HAP-1 (cell line): ENCODE measurements around the gene FBH1.
A peak's percentile ranks its signal among the peaks of the same experiment; 100 is the strongest.
"Not testable (repeated sequence)": the region's sequence is repeated elsewhere in the genome, so short reads cannot be mapped to it uniquely, and the experiment has no call there.

Experiments used
- DNase-seq, 2 experiments: peaks; one replicate each; pipeline ENCODE4 v3.0.0-alpha.2; 2016 to 2020; ENCODE audit warnings: low spot score in 2 of 2
- H3K27me3 ChIP-seq: fragments of 250-450 bp; sonication (Bioruptor Pico); 2 replicates; pipeline ENCODE4 v1.5.1; 2020; ENCODE audit warnings: low read depth, mild to moderate bottlenecking, moderate library complexity
- H3K36me3 ChIP-seq: fragments of 250-450 bp; sonication (Bioruptor Pico); replicated peaks from 2 replicates; pipeline ENCODE4 v1.5.1; 2020; ENCODE audit warnings: mild to moderate bottlenecking
- H3K4me1 ChIP-seq: fragments of 250-450 bp; sonication (Bioruptor Pico); 2 replicates; pipeline ENCODE4 v1.5.1; 2020; ENCODE audit warnings: mild to moderate bottlenecking
- H3K4me3 ChIP-seq: fragments of 250-450 bp; sonication (Bioruptor Pico); 2 replicates; pipeline ENCODE4 v1.5.1; 2020; ENCODE audit warnings: mild to moderate bottlenecking, moderate library complexity
- H3K9me3 ChIP-seq: fragments of 250-450 bp; sonication (Bioruptor Pico); 2 replicates; pipeline ENCODE4 v1.5.1; 2020; ENCODE audit warnings: mild to moderate bottlenecking, moderate library complexity
- in situ Hi-C: fragments of 300-500 bp; cut with MboI; formaldehyde crosslinking; loops from 3 replicates; pipeline ENCODE4 v1.14.3; 2020; ENCODE audit warnings: low sequenced_read_pairs, inconsistent platforms, mixed read lengths

Gene FBH1

DNA sequence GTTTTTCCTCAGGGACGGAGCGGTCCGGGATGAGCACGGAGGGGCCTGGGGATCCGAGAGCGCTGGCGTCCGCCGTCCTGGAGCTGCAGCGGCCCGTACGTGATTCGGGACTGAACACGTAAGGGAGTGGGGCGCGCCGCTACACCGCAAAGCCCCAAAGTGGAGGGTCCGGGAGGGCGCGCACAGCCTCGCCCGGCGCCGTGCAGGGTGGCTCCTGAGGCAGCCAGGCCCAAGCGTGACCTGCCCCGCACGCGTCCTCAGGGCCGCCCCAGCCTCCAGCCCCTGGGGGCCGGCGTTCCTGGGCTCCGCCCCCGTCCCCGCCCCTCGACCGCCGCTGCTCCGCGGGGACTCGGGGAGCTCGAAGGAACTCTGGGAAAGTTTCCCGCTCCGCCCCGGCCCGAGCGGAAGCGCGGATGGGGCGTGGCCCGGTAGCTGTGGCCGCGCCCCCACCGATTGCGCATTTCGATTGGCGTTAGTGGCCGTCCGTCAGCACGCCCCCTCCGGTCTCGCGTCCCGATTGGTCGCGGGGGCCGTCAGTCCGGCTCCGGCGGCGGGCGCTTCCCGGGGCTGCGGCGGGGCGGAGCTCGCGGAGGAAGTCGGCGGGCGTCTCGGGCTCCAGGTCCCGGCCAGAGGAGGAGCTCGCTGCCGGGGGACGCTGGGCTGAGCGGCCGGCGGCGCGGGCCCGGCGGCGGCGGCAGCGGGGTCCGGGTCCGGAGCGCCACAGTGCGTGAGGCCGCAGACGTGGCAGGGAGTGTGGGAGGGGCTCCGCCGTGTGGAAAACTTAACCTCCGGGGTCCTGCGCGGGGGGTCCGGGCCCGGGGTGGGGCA lies at the start of gene FBH1, which contains the start of gene ANKRD16:
Gene FBH1 (plus strand): TSS at position 620 of the 828 bp plus-strand sequence. CDS start 103 bp downstream, at position 723.
Gene ANKRD16 (minus strand): TSS at position 270 of the 828 bp plus-strand sequence. CDS start 539 bp downstream, outside the sequence.
- Histone ChIP-seq H3K27me3 (no peaks in the 10 kb centered on the region), H3K4me3 (peak within 1 kb of the TSS; percentile 92), H3K9me3 (no peaks in the 10 kb centered on the region), H3K36me3 (peaks cover 38% of the 10 kb centered on the region), H3K4me1 (peaks cover 19% of the 10 kb centered on the region)
- peak; percentile 91 to 98 for DNase-seq
- in situ Hi-C loops = no loop called here

DNA sequence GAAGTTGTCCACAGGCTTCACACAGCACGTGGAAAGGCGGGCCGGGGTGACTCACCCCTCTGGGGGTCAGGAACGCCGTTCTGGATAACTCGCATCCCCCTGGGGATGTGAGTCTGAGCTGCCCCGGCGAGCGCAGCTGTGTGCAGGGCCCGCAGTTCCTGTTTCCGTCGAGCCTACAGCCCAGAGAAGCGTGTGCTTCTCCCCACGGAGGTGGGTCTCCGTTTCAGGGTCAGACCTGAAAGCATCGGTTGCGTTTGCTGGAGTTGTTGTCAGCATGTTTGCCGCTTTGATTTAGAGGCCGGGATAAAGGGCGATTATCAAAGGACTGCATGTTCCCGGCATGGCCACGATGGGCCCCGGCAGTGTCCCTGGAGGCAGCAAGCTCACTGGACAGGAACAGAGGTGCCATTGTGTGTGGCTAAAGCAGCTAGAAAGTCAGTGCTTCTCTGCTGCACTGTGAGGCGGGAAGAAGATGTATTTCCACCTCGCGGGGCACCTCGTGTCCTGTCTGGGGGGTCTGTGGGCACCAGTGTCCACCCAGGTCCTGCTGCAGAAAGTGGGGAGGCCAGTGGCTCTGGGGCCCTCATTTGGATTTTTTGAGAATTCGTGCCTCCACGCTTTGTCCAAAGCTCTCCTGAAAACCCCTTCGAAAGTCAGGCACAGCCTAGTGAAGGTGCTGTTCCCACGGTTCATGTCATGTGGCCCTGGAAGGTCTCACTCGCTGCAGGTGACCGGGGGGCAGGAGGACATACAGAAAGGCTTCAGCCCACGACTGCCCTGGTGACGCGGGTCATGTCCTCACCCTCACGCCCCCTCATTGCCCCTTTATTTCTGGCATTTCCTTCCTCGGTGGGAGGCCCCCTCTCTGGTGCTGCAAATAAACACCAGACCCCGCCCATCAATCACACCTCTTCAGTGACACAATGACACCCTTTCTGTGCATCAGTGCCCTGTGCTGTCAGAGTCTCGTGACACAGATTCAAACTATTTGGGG lies 49.4 kb upstream of the FBH1 start:
- DNase-seq = peak in 1 of 2 experiments; percentile 24
- H3K36me3 ChIP-seq = no peaks in the 10 kb centered on the region
- in situ Hi-C loops = no loop called here
- H3K27me3 ChIP-seq = no peaks in the 10 kb centered on the region
- no peaks in the 10 kb centered on the region for H3K4me1 ChIP-seq
- no peak overlapping the region for H3K4me3 ChIP-seq
- no peaks in the 10 kb centered on the region for H3K9me3 ChIP-seq

DNA sequence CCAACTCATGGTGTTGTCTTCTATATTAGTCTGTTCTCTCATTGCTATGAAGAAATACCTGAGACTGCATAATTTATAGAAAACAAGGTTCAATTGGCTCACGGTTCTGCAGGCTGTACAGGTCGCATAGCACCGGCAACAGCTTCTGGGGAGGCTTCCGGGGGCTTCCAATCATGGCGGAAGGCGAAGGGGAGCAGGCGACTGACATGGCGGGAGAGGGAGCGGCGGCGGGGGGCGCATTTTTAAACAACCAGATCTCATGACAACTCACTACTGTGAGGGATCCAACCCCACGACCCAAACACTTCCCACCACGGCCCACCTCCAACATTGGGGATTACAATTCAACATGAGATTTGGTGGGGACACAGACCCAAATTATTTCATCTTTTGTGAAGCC lies 48.1 kb upstream of the FBH1 start:
- no peaks in the 10 kb centered on the region for H3K36me3 ChIP-seq
- H3K4me1 ChIP-seq = peaks cover 4% of the 10 kb centered on the region; the same call in 1 of the 2 replicates
- in situ Hi-C loops = no loop called here
- no peaks in the 10 kb centered on the region for H3K9me3 ChIP-seq
- H3K27me3 ChIP-seq = no peaks in the 10 kb centered on the region
- DNase-seq = no peak
- H3K4me3 ChIP-seq = no peak overlapping the region

DNA sequence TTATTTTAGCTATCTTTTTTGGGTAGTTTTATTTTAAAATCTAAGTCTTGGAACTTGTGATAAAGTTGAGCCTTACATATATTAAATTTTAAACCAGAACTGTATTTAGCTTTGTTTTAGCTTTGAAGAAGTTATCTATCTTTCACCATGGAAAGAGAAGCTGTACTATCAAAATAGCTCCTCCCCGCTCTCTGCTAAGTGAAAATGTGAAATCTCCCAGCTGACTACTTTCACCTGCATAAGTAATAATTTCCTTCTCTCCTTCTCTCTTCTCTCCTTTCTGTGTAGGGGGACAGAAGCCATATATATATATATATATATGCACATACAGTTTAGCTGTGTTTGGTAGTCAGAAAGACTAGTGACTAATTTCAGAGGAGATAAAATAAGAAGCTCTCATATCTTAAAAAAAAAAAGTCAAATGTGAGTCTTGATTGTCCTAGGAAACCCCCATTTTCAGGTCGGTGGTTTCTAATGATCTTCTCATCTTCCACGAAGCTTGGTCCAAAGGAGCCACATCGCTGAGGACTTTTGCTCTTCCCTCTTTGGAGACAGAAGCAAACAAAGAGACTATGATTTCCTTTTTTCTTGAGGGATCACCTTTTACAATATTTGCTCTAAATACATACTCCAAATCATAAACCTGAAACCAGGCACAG lies 46.2 kb upstream of the FBH1 start:
- no peaks in the 10 kb centered on the region for H3K36me3 ChIP-seq
- no peak for DNase-seq
- H3K27me3 ChIP-seq = no peaks in the 10 kb centered on the region
- no peaks in the 10 kb centered on the region for H3K9me3 ChIP-seq
- H3K4me1 ChIP-seq = peaks cover 4% of the 10 kb centered on the region; the same call in 1 of the 2 replicates
- in situ Hi-C loops = no loop called here
- H3K4me3 ChIP-seq = no peak overlapping the region

DNA sequence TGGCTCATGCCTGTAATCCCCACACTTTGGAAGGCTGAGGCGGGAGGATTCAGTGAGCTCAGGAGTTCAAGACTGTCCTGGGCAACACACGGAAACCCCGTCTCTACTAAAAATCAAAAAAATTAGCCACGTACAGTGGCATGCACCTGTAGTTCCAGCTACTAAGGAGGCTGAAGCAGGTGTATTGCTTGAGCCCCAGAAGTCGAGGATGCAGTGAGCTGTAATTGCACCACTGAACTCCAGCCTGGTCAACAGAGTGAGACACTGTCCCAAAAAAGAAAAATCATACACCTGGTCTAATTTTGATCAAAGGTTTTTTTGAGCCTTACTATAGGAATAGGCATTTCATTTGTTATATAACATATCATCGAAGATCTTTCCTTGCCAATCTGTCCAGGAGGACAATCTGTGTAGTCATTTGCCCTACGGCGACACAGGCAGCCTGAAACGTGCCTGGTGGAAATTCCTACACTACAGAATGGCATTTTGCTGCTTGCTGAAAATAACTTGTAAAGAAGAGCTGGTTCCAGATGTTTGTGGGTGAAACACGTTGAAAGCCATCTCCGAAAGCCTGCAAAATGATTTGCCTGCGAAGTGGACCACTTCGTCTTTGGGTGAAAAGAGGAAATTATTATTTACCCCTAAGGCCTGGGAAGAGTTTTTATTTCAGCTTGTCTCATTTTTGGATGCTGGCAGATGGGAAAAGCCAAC lies 45.5 kb upstream of the FBH1 start:
- no peaks in the 10 kb centered on the region for H3K27me3 ChIP-seq
- H3K9me3 ChIP-seq = no peaks in the 10 kb centered on the region
- no peaks in the 10 kb centered on the region for H3K36me3 ChIP-seq
- H3K4me3 ChIP-seq = no peak overlapping the region
- no peak for DNase-seq
- in situ Hi-C loops = no loop called here
- H3K4me1 ChIP-seq = peaks cover 4% of the 10 kb centered on the region; the same call in 1 of the 2 replicates

DNA sequence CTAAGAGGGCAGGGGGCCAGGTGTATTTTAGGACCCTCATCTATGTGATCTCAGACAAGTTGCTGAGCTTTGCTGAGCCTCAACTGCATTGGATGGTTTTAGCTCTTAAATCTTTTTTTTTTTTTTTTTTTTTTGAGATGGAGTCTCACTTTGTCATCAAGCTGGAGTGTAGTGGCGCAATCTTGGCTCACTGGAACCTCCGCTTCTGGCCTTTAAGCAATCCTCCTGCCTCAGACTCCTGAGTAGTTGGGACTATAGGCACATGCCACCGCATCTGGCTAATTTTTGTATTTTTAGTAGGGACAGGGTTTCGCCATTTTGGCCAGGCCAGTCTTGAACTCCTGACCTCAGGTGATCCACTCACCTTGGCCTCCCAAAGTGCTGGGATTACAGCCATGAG lies 43.4 kb upstream of the FBH1 start:
- H3K4me3 ChIP-seq, H3K4me1 ChIP-seq, H3K36me3 ChIP-seq, H3K27me3 ChIP-seq, in situ Hi-C loops, H3K9me3 ChIP-seq, DNase-seq: not testable (repeated sequence)

DNA sequence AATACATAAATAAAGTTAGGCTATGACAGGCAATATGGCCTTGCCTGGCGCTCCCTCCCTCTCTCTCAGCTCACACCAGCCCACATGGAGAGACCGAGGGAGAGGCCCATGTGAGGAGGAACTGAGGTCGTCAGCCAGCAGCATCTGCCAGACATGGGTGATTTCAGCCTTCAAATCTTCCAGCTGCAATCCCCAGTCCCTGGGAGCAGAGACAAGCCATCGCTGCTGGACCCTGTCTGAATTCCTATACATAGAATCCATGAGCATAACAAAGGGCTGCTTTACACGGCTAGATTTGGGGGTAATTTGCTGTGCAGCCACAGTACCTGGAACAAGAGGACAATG lies 35.9 kb upstream of the FBH1 start:
- Histone ChIP-seq H3K4me3 (no peak overlapping the region), H3K4me1 (peaks cover 7% of the 10 kb centered on the region), H3K9me3 (no peaks in the 10 kb centered on the region), H3K27me3 (no peaks in the 10 kb centered on the region), H3K36me3 (no peaks in the 10 kb centered on the region)
- DNase-seq = peak; percentile 71 to 75
- in situ Hi-C loops = no loop called here

DNA sequence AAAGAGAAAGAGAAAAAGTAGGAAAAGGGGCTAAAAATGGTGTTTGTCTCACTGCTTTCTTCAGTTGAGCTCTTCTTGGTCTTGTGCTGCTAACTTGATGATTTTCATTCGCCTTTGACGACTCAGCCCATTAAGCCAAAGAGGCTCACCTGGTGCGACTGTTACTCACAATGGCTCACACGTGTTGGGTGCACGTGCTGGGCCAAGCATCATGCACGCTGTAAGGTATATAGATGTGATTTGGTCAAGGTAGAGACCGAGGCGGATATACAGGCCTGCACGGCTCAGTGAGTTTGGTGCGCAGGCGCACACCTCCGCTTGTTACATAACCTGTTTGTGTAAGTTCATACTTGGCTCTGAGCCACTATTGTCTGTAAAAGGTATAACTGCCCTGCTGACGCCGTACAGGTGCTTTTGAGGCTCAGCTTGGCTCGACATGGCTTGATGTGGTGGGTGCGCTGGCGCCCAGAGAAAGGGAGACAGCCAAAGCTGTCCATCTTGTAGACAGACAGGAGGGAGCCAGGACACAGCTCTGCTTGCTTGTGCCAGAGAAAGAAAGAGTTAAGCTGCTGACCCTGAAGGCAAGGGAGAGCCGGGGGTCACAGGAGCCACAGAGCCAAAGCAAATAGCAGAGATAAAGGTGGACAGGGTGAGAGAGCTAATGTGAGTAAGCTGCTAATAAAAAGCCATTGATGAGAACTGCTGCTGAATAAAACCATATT lies 33.9 kb upstream of the FBH1 start:
- Histone ChIP-seq H3K36me3 (no peaks in the 10 kb centered on the region), H3K27me3 (no peaks in the 10 kb centered on the region), H3K4me1 (peaks cover 7% of the 10 kb centered on the region), H3K9me3 (no peaks in the 10 kb centered on the region), H3K4me3 (no peak overlapping the region)
- no peak for DNase-seq
- in situ Hi-C loops = no loop called here

DNA sequence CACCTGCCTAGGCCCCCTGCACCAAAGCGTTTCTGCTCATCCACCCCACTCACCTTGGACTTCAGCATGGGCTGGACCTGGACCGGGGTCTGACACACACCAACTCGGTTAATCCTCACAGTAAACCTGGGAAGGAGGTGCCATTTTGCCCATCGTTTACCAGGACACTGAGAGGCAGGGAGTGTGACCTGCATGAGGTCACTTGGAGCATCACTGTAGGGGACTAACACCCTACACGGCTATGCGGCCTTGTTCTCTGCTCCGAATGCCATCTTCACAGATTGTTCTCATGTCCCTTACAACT lies 33.4 kb upstream of the FBH1 start:
- in situ Hi-C loops = no loop called here
- Histone ChIP-seq H3K27me3 (no peaks in the 10 kb centered on the region), H3K36me3 (no peaks in the 10 kb centered on the region), H3K4me1 (peaks cover 7% of the 10 kb centered on the region), H3K9me3 (no peaks in the 10 kb centered on the region), H3K4me3 (no peak overlapping the region)
- no peak for DNase-seq

DNA sequence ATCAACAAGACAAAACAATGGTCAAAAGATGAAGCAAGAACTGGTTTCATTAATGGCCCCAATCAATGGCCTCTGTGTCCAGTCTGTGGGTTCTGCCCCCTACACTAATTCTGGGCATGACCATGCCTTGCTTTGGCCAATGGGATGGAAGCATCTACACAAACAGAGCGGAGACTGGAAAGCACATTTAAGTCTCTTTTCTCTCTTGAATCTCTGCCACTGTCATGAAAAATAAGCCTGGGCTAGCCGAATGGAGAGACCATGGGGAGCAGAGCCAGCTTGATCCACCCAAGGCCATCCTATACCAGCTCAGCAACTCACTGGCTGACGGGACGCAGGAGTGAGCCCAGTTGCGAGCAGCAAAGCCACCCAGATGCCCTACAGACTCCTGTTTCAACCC lies 31.2 kb upstream of the FBH1 start:
- Histone ChIP-seq H3K27me3 (no peaks in the 10 kb centered on the region), H3K36me3 (no peaks in the 10 kb centered on the region), H3K4me3 (no peak overlapping the region), H3K4me1 (peaks cover 6% of the 10 kb centered on the region), H3K9me3 (no peaks in the 10 kb centered on the region)
- in situ Hi-C loops = no loop called here
- no peak for DNase-seq

DNA sequence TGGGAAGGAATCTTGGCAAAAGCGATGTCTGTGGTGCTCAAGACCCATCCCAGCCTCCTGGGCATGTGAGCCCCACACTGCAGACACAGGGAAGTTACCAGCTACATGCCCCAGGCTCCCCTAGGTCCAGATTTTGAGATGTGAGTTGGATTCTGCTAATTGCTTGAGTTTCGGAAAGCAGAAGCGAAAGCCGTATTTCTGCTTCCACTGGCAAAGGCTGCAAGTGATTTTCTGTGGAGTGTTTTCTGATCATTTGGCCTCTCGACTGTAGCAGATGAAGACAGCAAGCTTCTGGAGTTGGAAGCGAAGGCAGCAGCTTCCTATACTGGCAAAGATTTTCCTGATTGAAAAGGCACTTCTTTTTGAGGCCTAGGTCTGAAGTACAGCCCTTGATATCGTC lies 30.0 kb upstream of the FBH1 start:
- H3K4me3 ChIP-seq = no peak overlapping the region
- no peaks in the 10 kb centered on the region for H3K9me3 ChIP-seq
- H3K4me1 ChIP-seq = no peaks in the 10 kb centered on the region
- H3K36me3 ChIP-seq = no peaks in the 10 kb centered on the region
- in situ Hi-C loops = no loop called here
- no peaks in the 10 kb centered on the region for H3K27me3 ChIP-seq
- DNase-seq = no peak

DNA sequence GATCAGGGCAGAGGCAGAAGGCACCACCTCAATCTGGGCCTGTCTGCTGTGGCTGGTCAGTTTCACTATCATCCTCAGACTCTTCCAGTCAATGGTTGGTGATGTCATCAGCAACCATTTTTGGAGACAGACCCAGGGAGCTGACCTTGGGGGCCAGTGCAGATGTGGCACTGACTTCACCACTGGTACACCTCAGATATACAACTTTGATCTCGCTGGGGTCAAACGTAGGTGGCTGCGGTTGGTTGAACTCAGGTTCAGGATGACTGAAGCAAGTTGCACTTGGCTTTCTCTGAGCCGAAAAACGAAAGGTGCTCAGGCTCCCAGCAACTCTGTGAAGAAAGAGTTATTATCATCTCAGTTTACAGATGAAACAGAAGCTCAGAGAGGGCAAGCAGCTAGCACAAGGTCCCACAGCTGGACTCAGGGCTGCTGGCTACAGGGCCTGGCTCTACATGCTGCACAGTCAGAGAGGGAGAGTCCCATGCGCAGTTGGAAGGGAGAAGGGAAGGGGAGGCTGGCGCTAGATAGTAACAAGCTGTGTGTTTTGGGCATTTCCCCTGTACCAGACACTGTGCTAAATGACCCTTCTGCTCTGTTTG lies 27.6 kb upstream of the FBH1 start:
- Histone ChIP-seq H3K4me1 (no peaks in the 10 kb centered on the region), H3K36me3 (no peaks in the 10 kb centered on the region), H3K9me3 (no peaks in the 10 kb centered on the region), H3K27me3 (no peaks in the 10 kb centered on the region), H3K4me3 (no peak overlapping the region)
- in situ Hi-C loops = no loop called here
- DNase-seq = no peak
